Measurements from ENCODE around the gene EPN2. TPM values are rescaled to one million over a fixed set of nuclear protein-coding genes. Genes with fewer than 3 reads are reported as not detected.

EPN2 gene
- total RNA-seq, 1 donor: 18.1 TPM

GRCh38 chr17:19270347-19270703, 33.2 kb downstream of the EPN2 start:
- H4K20me1 ChIP-seq (ENCODE audit: insufficient read depth, low read length): peaks cover 82% of the 10 kb centered on the region
- no peak for TF ChIP-seq CTCF (IDR thresholded peaks at IDR 0.05; ENCODE audit: extremely low read depth, low read depth, low read length)
- H3K4me3 ChIP-seq (ENCODE audit: insufficient read depth, low read length): no peak overlapping the region
- peaks cover 94% of the 10 kb centered on the region for H3K79me2 ChIP-seq (ENCODE audit: insufficient read depth, low read length)
- no peaks in the 10 kb centered on the region for H3K9me3 ChIP-seq (ENCODE audit: low read depth, low read length)
- DNase-seq (ENCODE audit: insufficient read length, low spot score, missing footprints): no peak
- no peaks in the 10 kb centered on the region for H3K27me3 ChIP-seq (ENCODE audit: insufficient read depth, low read length)
- H2AFZ ChIP-seq (ENCODE audit: low read length): no peak overlapping the region
- no peak overlapping the region for H3K4me2 ChIP-seq (ENCODE audit: insufficient read depth, low read length)
- H3K4me1 ChIP-seq (ENCODE audit: insufficient read depth, low read length): peaks cover 30% of the 10 kb centered on the region
- H3K27ac ChIP-seq (ENCODE audit: low read depth, low read length): no peak overlapping the region
- H3K36me3 ChIP-seq (ENCODE audit: insufficient read depth, low read length): peaks cover 6% of the 10 kb centered on the region

DNA sequence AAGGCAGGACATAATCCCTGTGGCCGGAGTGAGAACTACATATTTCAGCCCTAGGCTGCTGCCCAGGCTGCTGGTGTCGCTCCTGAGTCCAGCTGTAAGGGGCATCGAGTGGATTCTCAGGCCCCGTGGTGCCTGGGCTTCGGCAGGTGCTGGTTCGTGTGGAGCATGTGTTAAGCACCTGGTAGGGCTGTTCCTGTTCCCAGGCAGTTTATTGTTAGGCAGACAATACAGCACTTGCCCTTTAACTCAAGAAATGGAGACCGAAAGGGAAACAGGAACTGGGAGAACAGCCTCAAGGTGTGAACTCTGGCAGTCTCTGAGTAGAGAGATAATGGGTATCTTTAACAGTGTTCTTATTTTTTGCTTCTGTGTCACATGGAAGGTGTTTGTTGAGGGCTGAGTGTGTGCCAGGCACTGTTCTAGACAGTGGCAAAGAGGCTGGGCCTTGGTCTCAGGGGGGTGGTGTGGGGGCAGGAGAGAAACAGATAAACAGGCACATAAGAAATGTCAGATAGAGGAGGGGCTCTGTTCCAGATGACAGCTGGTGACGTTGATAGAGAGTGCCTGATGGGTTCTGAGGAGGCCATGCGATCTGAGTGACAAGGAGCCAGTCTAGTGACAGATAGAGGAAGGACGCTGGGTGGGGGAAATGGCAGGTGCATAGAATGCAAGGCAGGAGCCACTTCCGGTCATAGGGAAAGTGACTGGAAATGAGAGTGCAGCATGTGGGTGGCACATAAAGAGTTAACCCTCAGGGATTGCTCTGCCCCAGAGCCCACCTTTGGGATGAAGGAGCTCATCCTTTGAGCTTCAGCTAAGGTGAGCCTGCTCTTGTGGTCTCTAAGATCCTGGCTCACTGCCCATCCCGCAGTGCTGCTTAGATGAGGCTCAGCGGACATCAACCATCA, 33.8 kb downstream of the EPN2 start:
- H3K36me3 ChIP-seq (ENCODE audit: insufficient read depth, low read length): peaks cover 6% of the 10 kb centered on the region
- TF ChIP-seq CTCF (IDR thresholded peaks at IDR 0.05; ENCODE audit: extremely low read depth, low read depth, low read length): no peak
- H3K4me2 ChIP-seq (ENCODE audit: insufficient read depth, low read length): no peak overlapping the region
- H4K20me1 ChIP-seq (ENCODE audit: insufficient read depth, low read length): peaks cover 80% of the 10 kb centered on the region
- DNase-seq (ENCODE audit: insufficient read length, low spot score, missing footprints): peak; percentile 15
- H3K4me1 ChIP-seq (ENCODE audit: insufficient read depth, low read length): peaks cover 29% of the 10 kb centered on the region
- H3K79me2 ChIP-seq (ENCODE audit: insufficient read depth, low read length): peaks cover 94% of the 10 kb centered on the region
- no peaks in the 10 kb centered on the region for H3K9me3 ChIP-seq (ENCODE audit: low read depth, low read length)
- H3K27ac ChIP-seq (ENCODE audit: low read depth, low read length): no peak overlapping the region
- H3K4me3 ChIP-seq (ENCODE audit: insufficient read depth, low read length): no peak overlapping the region
- H2AFZ ChIP-seq (ENCODE audit: low read length): no peak overlapping the region
- H3K27me3 ChIP-seq (ENCODE audit: insufficient read depth, low read length): no peaks in the 10 kb centered on the region

DNA sequence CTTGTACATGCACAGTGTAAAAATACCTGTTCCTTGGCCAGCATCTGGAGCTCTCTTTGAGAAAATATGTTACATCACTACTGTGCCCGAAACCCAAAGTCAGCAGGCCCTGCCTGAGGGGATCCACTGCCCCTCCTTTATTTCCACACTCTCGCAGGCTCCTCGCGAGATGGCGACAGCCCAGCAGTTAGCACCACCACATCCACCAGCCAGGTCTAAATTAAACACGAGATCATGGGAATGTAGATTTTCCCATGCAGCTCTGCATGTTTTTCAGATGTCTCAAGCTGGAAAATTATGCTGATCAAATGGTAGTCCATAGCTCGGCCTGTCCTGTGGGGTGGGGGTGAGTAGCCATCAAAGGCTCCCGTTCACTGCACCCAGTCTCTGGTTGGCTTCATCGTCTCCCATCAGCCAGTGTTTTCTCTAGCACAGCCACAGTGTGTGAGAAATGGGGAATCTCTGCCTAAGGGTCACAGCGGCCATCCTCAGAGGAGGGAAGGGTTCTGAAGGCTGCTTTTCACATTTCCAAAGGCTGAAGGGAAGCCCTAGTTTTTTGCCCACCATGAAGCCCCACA, 34.7 kb downstream of the EPN2 start:
- Histone ChIP-seq H3K27ac (ENCODE audit: low read depth, low read length) (peak overlapping the region; percentile 25), H4K20me1 (ENCODE audit: insufficient read depth, low read length) (peaks cover 83% of the 10 kb centered on the region), H3K27me3 (ENCODE audit: insufficient read depth, low read length) (no peaks in the 10 kb centered on the region), H2AFZ (ENCODE audit: low read length) (no peak overlapping the region), H3K79me2 (ENCODE audit: insufficient read depth, low read length) (peaks cover 95% of the 10 kb centered on the region), H3K36me3 (ENCODE audit: insufficient read depth, low read length) (peaks cover 6% of the 10 kb centered on the region), H3K4me1 (ENCODE audit: insufficient read depth, low read length) (peaks cover 28% of the 10 kb centered on the region), H3K9me3 (ENCODE audit: low read depth, low read length) (no peaks in the 10 kb centered on the region), H3K4me3 (ENCODE audit: insufficient read depth, low read length) (no peak overlapping the region), H3K4me2 (ENCODE audit: insufficient read depth, low read length) (no peak overlapping the region)
- DNase-seq (ENCODE audit: insufficient read length, low spot score, missing footprints): peak; percentile 66
- no peak for TF ChIP-seq CTCF (IDR thresholded peaks at IDR 0.05; ENCODE audit: extremely low read depth, low read depth, low read length)

- H2AFZ ChIP-seq (ENCODE audit: low read length): no peak overlapping the region
- no peak overlapping the region for H3K4me3 ChIP-seq (ENCODE audit: insufficient read depth, low read length)
- TF ChIP-seq CTCF (IDR thresholded peaks at IDR 0.05; ENCODE audit: extremely low read depth, low read depth, low read length): no peak
- no peaks in the 10 kb centered on the region for H3K9me3 ChIP-seq (ENCODE audit: low read depth, low read length)
- H3K27me3 ChIP-seq (ENCODE audit: insufficient read depth, low read length): no peaks in the 10 kb centered on the region
- peaks cover 73% of the 10 kb centered on the region for H4K20me1 ChIP-seq (ENCODE audit: insufficient read depth, low read length)
- DNase-seq (ENCODE audit: insufficient read length, low spot score, missing footprints): peak; percentile 80
- H3K4me2 ChIP-seq (ENCODE audit: insufficient read depth, low read length): no peak overlapping the region
- H3K36me3 ChIP-seq (ENCODE audit: insufficient read depth, low read length): peaks cover 6% of the 10 kb centered on the region
- H3K27ac ChIP-seq (ENCODE audit: low read depth, low read length): peak overlapping the region; percentile 32
- peaks cover 24% of the 10 kb centered on the region for H3K4me1 ChIP-seq (ENCODE audit: insufficient read depth, low read length)
- H3K79me2 ChIP-seq (ENCODE audit: insufficient read depth, low read length): peaks cover 87% of the 10 kb centered on the region
Observed at GRCh38 chr17:19273731-19274130, 36.6 kb downstream of the EPN2 start.

Data from osteoblast (primary cell).